ENCODE measurements around the gene CNTNAP5.

Gene CNTNAP5

DNA sequence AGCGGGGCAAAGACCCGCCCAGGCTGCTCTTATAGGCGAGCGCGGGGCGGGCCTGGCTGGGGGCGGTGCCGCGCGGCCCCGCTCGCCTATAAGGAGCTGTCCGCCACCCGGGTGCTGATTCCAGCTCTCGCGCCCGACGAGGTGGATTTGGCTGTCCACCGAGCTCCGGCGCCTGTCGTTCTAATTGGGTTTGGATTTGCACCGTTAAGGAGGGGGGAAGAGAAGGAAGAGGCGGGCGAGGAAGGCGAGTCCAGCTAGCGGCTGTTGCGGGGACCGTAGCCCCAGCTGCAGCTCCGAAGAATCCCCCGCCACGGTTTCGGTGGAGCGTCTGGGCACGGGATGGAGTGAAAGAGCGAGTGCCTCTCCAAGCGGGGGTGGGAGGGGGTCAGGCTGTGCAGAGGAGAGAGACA, at the start of gene CNTNAP5:
Gene CNTNAP5 (plus strand): TSS at position 117 of the 410 bp plus-strand sequence. CDS start 364 bp downstream, outside the sequence.
- no peak for DNase-seq

DNA sequence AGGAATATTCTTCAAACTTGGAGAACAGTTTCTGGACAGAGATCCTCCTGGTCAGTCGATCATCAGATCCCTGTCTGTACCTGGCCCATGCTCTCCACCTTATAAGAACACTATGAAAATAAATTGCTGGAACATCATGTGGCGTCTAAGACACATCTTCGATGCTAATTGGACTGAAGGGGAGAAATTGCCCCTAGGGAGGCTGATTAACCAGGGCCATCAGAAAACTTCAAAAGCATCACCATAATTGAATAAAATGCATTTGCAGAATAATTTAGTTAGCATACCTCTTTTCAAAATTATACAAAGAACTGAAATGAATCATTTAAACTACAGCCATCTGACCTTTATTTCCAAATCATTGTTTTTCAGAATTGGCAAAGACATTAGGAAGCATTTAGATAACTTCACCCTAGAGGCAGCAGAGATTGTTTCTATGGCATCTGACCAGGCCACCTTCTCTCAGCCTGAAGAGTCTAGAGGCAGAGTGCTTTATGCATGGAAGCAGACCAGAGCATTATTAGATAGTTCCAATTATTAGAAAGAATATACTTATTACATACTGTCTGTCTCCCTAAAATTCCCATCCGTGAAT, 48.9 kb upstream of the CNTNAP5 start:
- no peak for DNase-seq

DNA sequence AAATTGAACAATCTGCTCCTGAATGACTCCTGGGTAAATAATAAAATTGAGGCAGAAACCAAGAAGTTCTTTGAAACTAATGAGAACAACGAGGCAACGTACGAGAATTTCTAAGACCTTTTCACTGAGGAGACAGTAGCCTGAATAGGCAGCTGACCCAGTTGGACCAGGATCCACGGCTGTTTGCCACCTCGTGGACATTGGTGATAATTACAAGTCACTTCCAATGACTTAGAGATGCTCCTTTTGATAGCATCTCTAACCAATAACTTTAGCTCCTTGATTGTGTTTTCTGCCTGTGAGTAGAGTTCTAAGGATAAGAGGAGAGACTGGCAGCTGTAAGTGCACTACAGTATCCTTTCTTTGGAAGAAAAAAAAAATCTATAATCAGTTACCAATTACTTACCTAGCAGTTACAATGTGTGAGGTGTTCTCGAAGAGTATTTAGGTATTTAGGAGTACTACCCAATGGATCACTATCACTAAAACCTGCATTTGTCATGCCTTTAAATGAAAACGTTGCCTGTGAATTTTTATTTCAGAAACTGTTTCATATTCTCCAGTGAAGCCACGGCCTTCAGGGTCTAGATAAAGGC, 31.3 kb upstream of the CNTNAP5 start:
- DNase-seq = peak; percentile 2 to 9

DNA sequence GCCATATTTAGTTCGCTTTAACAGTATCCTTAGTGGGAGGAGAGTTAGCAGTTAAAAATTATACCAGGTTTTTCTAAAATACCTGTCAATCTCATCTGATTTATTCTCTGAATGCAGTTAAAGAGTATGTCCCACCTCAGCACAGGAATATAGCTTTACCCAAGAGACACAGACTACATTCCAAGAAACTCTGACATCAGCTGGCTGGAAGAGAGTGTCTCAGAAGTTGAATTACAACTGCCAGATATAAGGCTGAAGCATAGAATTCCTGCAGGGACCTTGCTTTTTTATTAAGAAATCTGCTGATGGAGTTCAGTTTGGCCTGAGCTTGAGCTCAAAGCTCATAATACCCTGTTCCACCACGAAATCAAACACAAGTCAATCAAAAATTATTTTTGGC, 25.4 kb upstream of the CNTNAP5 start:
- DNase-seq = no peak

DNA sequence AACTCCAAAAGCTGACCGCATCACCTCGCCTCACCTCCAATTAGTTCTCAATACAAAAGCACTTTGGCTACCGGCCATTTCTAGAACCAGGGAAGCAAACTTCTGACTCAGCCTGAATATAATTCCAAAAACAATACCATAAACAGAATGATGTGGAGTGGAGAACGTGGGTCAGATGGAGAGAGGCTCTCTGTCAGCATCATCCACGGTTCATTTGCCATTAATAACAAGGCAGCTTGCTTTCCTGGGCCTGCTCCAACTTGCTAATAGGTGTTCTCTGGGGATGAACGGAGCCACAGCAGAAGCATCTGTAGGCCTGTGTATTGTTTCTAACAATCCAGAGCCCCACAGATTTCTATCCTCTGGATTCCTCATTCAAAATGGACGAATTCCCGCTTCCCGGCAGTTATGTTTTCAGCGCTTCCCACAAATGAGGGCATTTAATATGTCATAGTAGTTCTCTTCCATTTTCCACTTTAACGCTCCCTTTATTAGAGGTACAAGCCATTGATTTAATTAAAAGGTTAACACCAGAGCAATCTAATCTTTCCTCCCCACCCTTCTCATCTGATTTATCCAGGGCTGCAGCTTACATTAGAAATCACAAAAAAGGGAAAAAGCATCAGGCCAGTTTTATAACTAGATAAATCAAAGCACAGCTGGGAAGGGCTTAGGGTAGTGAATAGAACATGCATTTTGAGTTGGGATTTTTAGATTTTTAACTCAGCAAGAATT, 23.2 kb upstream of the CNTNAP5 start:
- DNase-seq = no peak

DNA sequence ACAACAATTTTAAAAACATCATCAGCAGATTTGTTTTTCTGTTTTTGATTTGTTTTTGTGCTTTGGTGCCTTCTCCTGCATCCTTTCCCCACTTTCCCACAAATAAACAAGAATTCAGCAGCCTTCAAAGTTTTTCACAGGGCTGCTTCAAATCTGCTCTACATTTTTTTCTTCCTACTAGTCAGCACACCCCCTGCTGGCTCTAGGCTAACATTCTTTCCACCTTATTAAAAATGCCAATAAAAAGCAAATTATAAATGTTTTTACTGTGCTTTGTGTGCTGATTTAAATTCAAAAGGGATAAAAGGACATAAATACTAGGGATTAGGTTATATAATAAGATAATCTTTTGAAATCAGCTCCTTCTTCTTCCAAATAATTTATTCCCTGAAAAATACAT, 6.2 kb upstream of the CNTNAP5 start:
- no peak for DNase-seq

DNA sequence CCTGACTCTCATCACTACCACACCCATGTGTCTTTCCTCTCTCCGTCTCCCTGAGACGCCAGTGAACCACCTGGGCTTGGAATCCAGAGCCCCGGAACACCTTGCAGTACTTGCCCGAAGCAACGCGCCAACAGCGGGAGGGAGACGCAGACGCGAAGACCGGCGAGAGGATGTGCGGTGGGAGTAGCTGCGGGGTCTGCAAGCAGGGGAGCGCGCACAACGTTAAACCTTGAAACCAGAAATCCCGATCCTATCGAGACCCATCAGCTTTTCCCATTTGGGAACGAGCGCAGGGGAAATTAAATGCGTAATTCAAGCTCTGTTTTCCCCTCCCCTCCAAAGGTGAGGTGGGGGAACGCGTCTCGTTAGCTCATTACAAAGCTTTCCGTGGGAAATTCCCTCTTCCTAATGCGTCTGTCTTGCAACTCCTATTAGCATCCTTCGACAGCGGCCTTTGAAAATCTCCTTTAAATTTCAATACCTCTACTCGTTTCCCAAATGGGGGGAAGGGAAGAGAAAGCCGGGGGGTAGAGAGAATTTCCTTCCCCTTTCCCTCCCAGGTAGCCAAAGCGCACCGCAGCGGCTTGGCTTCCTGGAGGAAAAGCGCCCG, 421 bp upstream of the CNTNAP5 start:
- DNase-seq = no peak

DNA sequence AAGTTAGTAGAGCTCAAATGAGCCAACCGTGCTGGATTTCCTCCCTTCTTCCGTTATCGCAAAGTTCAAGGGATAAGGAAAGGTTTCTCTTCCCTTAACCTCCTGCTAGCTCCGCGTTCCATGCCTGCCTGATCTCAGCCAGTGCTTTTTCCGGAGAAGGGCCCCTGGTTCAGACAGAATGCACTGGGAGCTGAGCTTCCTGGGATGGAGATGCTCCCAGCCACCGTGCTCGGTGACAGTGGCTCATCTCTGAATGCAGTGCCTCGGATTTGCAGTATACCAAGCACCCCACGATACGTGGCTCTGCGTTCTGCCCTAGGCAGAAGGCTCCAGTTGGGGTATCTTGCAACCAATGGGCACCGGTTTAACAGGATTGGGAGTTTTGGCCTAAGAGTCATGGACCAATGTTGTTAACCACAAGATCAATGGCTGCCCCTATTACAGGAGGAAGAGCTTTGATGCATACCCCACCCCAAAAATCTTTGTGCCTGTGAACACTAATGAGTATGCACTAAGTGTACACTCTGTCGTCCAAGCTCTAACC, 876 bp downstream of the CNTNAP5 start:
- no peak for DNase-seq

DNA sequence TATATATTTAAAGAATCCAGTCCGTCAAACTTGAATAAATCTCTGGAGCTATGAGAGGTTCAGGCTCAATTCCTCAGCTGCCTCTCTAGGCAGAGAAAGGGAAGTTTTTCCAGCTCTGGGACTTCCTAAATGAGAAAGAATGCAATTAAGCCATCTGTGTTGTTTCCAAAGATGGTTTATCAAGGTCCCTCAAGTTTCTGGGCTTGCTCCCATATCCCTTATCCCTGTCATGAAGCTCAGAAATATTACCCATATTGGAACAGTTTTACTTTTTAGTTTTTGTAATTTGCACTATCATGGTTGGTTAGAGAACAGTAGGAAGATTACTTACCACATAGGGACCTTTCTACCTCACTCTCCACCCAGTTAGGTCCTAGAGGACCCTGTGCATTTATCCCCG, 1.4 kb downstream of the CNTNAP5 start:
- DNase-seq = no peak

DNA sequence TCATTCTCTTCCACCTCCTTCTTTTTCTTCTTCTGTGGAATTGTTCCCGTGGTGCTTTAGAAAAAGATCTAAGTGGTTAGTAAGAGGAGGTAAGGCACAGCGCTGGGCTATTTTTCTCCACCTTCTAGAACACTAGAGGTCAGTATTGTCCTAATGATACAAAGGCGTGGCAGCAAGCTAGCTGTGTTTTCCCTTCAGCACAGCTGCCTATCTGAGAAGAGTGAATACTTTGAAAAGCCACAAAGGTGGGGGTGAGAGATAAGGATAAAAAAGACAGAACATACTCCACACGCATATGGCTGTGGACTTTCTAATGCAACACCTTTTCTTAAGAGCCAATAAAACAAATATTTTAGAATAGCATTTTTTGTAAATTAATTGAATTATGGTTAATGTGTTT, 2.1 kb downstream of the CNTNAP5 start:
- no peak for DNase-seq

DNA sequence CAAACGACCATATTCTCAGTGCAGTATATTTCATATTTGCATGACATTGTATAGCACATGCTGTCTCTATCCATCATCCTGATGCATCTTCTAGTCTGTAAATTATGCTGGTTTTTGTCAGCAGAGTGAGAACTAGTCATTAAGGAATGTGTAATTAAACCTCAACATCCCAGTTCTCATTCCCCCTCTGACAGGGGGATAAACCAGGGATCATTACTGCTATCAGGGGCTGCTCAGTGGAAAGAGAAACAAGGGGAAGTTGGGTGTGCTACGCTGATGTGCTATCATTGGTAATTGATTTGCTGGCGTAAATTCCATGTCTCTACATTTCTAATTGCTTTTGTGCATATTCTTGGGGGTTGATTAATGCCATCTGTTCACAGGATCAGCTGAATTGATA, 7.7 kb downstream of the CNTNAP5 start:
- no peak for DNase-seq

DNA sequence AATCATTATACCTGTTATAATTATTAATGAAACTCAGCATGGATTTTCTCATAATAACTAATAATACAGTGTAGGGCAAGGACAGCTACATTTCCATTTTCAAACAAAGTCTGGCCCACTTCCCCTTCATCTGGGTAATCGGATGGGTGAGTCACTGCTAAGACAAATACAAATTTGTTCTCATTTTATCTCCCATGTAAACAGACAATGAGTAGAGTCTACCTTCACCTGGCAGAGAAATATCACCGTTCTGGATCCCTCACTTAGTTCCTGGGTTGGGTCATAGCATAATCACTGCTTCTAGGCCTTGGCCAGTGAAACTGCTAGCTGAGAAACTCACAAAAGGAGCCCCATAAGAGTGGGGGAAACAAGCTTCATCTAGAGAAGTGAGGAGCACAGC, 9.2 kb downstream of the CNTNAP5 start:
- DNase-seq = no peak

DNA sequence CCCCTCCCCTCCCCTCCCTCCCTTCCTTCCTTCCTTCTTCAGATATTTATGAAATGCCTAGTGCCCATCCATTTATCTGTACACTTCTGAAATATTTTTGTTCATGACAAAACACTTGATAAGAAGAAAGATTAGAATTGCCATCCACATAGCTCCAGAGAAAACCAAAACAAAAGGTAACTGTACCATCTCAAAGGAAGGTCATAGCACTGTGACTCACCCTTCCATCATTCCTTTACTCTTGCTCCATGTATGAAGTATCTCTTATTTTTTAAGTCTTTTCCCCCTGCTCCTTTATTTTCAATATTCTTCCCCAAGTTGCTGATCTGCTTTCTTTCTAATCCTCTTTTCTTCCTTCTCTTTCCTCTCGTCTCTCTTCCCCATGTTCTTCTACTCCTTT, 9.9 kb downstream of the CNTNAP5 start:
- DNase-seq = no peak

DNA sequence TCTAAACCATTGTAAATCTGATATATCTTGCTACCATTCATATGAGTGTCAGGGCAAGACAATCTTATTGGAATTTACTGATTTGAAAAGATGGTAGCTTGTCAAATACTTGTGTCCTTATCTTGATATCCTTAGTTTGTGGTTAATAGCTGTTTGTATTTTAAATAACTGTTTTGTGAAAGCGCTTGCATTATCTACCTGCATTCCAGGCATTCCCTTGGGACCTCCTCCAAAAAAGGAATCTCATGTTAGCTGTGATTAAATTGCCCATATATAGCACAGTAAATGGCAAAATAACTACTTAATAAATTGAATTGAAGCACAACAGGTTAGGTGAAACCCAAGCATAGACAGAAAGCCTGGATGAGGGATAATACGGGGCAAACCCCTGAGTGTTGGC, 13.9 kb downstream of the CNTNAP5 start:
- DNase-seq = no peak

DNA sequence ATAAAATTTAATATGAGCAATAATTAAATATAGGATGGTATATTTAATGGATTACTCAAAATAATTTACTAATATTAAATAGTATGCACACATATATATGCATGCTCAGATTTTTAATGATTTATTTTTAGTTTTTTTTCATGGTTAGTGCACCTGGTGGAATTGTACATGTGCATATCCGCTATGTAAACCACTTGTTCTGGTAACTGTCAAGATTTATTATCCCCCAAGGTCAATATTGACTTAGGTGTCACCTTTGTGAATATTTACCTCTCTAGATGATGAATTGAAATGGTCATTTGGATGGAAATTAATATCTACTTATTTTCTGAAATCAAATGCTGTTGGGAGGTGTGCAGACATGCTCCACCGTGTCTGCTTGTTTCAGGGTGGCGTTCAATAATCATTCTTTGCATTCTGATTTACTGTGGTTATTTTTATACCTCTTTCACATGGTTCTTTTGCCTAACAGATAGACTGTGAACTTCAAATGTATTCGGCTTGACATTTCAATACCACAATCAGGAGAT, 14.7 kb downstream of the CNTNAP5 start:
- no peak for DNase-seq

DNA sequence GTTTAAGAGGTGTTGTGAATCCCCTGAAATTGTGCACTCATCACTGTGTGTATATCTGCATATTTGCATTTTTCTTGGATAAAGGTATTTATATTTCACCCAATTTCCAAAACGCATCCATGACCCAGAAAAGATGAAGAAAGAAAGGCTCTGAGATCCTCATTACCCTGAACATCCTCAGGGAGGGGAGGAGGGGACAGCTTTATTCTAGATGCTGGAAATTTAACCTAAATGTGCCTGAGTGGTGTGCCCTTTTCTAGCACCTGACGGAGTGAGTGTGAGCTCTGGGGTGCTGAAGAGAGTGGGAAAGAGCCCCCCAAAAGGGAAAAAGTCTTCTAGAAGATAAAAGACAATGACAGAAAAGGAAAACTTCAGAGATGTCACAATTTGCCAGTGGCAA, 20.8 kb downstream of the CNTNAP5 start:
- no peak for DNase-seq

DNA sequence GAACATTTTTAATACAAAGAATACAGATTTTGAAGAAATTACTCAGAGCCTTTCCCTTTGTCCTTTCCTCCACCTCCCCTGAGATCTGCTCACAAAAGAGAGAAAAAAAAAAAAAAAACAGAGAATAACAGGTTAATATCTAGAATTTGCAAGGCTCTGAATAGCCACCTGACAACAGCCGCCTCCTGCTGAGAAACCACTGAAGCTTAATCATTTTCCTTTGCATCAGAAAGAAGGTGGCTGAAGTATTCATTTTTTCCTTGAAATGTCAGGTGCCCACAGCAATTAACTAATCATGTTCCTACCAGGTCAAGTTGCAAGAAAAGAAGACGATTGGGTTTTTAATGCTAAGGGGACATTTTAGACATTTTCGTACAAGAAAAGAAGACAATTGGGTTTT, 21.2 kb downstream of the CNTNAP5 start:
- no peak for DNase-seq

DNA sequence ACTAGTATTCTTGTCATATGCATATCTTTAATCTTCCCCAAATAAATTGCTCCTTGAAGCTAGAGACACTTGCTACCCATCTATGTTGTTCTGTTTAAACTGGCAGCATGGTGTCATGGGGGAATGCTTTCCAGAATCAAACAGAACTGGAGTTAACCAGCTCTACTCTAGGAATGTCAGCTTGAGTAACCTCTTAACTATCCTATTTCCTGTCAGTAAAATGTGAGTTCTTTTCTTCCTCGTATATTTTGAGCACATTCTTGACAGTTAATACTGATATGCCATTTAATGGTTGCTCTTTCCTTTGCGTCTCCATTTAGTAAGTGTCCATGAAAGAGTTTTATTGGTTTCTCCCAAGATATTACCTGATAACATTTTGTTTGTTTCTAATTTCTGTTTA, 23.0 kb downstream of the CNTNAP5 start:
- no peak for DNase-seq

DNA sequence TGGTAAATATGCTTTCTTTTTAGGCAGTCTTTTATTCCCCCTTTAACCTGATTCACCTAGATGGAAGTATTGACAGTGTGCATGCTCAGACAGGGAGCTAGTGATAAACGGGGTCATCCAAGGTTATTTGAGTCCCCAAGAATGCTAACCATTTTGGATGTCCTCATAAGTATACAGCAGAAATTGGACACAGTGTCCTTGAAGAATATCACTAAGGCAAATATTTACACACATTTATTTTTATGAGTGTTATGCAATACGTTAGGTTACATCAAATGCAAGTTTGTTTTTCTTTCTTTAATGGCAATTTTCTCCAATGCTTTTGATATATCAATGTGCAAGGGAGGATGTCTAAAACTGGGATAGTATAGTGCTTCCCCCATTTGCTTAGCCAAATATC, 23.6 kb downstream of the CNTNAP5 start:
- DNase-seq = no peak

DNA sequence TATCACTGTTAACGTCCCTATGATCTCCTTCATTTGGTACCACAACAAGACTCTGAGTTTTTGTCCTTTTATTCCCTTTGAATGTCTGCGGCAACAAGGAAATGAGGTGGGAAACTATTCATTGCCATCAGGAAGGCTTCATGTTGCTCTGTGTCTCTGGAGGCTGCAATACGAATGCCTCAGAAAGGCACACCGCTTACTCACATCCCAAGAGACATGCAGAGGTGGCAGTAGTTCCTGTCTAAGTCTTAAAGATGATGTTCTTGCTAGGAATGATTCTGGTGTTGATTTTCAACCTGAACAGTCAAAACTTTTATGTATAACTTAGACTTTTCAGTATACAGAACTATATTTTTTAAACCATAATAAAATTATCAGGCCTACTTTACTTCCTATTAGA, 24.0 kb downstream of the CNTNAP5 start:
- DNase-seq = no peak

DNA sequence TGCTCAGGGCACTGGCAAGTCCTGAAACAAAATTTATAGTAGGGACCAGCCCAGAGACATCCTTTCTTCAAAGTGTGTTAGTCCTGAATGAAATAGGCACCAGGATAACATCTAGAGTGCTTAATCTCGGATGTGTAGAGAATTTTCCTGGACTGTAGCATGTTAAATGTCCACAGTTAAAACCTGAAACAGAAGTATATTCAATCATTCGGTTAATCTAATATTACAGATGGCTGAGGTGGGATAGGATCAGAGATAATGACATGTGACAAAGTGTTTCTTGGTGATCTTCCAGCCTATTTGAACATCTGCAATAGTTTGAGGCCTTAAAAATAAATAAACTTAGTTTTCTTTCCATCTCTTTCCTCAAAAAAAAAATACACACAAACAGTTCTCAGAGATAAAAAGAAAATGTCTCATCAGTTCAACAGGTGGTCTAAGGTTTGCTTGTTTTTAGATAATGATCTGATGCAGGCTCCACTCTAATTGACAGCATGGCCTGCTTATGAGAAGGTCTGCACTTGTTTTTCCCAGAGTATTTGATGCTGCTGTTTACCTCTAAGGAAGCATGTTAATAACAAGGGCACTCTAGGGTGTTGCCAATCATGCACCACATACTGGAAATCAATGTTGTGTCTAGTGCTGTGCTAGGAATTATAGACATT, 25.9 kb downstream of the CNTNAP5 start:
- no peak for DNase-seq

DNA sequence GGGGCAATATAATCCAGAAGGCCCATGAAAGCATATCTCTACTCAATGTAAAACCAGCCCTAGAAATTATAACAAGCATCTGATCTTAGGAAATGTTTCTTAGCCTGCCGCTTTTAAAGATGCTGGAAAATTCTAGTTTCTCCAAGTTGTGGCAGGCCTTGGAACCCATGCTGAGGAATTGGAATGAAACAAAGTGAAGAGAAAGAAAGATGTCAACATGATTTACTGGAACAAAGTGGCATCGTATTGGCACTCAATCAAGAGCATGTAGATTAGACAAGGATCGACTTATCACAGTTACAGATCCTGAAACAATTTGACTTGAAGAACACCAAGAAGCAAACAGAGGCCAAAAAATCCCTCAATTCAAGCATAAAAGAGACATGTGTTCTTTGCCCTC, 28.7 kb downstream of the CNTNAP5 start:
- no peak for DNase-seq

DNA sequence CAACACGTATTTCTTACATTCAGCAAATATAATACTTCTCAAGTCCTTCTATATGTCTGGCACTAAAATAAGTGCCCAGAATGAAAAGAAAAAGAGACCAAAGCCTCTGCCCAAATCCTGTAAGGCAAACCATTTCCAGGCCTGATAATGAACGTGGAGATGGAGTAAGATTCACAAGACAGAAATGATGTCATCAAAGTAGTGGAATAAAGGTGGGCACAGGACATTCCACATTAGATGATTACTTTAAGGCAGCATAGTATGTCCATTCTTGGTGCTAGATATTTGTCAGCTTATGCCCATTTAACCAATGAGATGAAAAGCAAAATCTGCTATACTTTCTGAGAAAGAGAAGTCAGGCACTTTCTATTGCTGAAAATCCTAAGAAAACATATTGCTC, 38.5 kb downstream of the CNTNAP5 start:
- no peak for DNase-seq
